HFFc6 (cell line): ENCODE measurements around the gene CT47A1. TPM values are rescaled to one million over a fixed set of nuclear protein-coding genes. Genes with fewer than 3 reads are reported as not detected.

Source experiments
- total RNA-seq, 6 experiments: library from RNA; stranded (reverse); fragmentation: NEBNext Ultra II Directional; extraction: Animal tissue kit (Norgen Biotek cat#: 25700); gene quantifications; 2 replicates in 1 of 6; 3 replicates in 5 of 6; pipeline ENCODE4 v1.2.3, GENCODE V29; 2021

CT47A1 gene
- total RNA-seq, 6 experiments from 2014 or later, result not detected

Other genes with a start within 250 kb of the CT47A1 start
- gene CT47B1, start 109.9 kb downstream of the CT47A1 start, total RNA-seq, result not detected
- gene CT47A11, start 48.6 kb downstream of the CT47A1 start, total RNA-seq, result not detected
- gene CT47A10, start 43.7 kb downstream of the CT47A1 start, total RNA-seq, result not detected
- gene CT47A9, start 38.9 kb downstream of the CT47A1 start, total RNA-seq, result not detected
- not detected for gene CT47A8, start 34.0 kb downstream of the CT47A1 start, total RNA-seq
- gene CT47A7, start 29.2 kb downstream of the CT47A1 start, total RNA-seq, result not detected
- not detected for gene CT47A6, start 24.3 kb downstream of the CT47A1 start, total RNA-seq
- gene CT47A5, start 19.4 kb downstream of the CT47A1 start, total RNA-seq, result not detected
- not detected for gene CT47A4, start 14.6 kb downstream of the CT47A1 start, total RNA-seq
- gene CT47A3, start 9.7 kb downstream of the CT47A1 start, total RNA-seq, result not detected
- not detected for gene CT47A2, start 4.8 kb downstream of the CT47A1 start, total RNA-seq
- gene GLUD2, start 61.9 kb upstream of the CT47A1 start, total RNA-seq, result under 1 TPM; 0.26 to 0.55 (median 0.30) TPM